ENCODE measurements around the gene CDC42SE2. TPM values are rescaled to one million over a fixed set of nuclear protein-coding genes. Genes with fewer than 3 reads are reported as not detected.
A peak's percentile ranks its signal among the peaks of the same experiment; 100 is the strongest.
"Not testable (repeated sequence)": the region's sequence is repeated elsewhere in the genome, so short reads cannot be mapped to it uniquely, and the experiment has no call there.

The CDC42SE2 gene
- total RNA-seq, 1 donor from 2014 or later = 24.1 TPM

DNA sequence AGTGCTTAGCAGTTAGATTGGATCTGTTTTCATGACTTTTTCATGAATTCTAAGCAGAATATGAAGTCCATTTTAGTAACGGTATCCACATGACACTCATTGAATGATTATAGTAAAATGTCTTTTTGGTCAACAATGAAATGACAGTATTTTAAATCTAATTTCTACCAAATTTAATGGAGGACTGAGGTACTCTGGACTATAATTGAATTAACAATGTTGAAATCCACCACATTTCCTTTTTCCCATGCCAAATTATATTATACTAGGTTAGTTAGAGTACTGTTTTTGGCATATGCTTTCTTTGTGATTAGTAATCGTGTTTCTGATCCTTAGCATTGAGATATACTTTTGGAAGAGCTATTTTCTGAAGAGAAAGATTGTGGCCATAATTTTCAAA is 40.6 kb downstream of the CDC42SE2 start:
- no peak overlapping the region for H3K4me2 ChIP-seq (ENCODE audit: low read length)

GRCh38 chr5:131305138-131305689 is 41.4 kb downstream of the CDC42SE2 start:
- Histone ChIP-seq H3K27ac (ENCODE audit: low read depth, low read length) (no peak overlapping the region), H3K9ac (ENCODE audit: low read length) (no peak overlapping the region), H4K20me1 (ENCODE audit: insufficient read depth, low read length) (peaks cover 26% of the 10 kb centered on the region), H2AFZ (ENCODE audit: low read depth, low read length) (no peak overlapping the region), H3K4me1 (ENCODE audit: insufficient read depth, low read length) (peaks cover 7% of the 10 kb centered on the region), H3K36me3 (ENCODE audit: insufficient read depth, low read length) (no peaks in the 10 kb centered on the region), H3K4me3 (ENCODE audit: insufficient read depth, low read depth, low read length) (no peak overlapping the region), H3K79me2 (ENCODE audit: insufficient read depth, low read length) (peaks cover 56% of the 10 kb centered on the region), H3K27me3 (ENCODE audit: insufficient read depth, low read length) (no peaks in the 10 kb centered on the region), H3K9me3 (ENCODE audit: insufficient read depth, low read depth, low read length) (no peaks in the 10 kb centered on the region), H3K4me2 (ENCODE audit: low read length) (peak overlapping the region; percentile 47)
- Mint-ChIP-seq H3K9me3 (ENCODE audit: unreplicated experiment) (peaks cover 3% of the 10 kb centered on the region), H3K4me3 (ENCODE audit: unreplicated experiment) (no peak overlapping the region), H3K27ac (ENCODE audit: unreplicated experiment) (peak overlapping the region; percentile 20), H3K4me1 (ENCODE audit: low read depth, unreplicated experiment) (peaks cover 14% of the 10 kb centered on the region), H3K36me3 (ENCODE audit: low read depth, unreplicated experiment) (no peaks in the 10 kb centered on the region), H3K27me3 (ENCODE audit: low read depth, unreplicated experiment) (no peaks in the 10 kb centered on the region)
- FAIRE-seq (no peak), DNase-seq (ENCODE audit: low read depth) (no peak)
- TF ChIP-seq CTCF (IDR thresholded peaks at IDR 0.05; ENCODE audit: insufficient read depth, low read depth, low read length) (no peak), EZH2 (IDR thresholded peaks at IDR 0.05; ENCODE audit: insufficient read depth, low read length) (no peak)

More for the DNA sequence above, 40.6 kb downstream of the CDC42SE2 start:
- Histone ChIP-seq H3K79me2 (ENCODE audit: insufficient read depth, low read length) (peaks cover 64% of the 10 kb centered on the region), H3K9ac (ENCODE audit: low read length) (no peak overlapping the region), H3K36me3 (ENCODE audit: insufficient read depth, low read length) (no peaks in the 10 kb centered on the region), H3K27me3 (ENCODE audit: insufficient read depth, low read length) (no peaks in the 10 kb centered on the region), H4K20me1 (ENCODE audit: insufficient read depth, low read length) (peaks cover 34% of the 10 kb centered on the region), H2AFZ (ENCODE audit: low read depth, low read length) (no peak overlapping the region), H3K4me1 (ENCODE audit: insufficient read depth, low read length) (peaks cover 7% of the 10 kb centered on the region), H3K4me3 (ENCODE audit: insufficient read depth, low read depth, low read length) (no peak overlapping the region), H3K27ac (ENCODE audit: low read depth, low read length) (no peak overlapping the region), H3K9me3 (ENCODE audit: insufficient read depth, low read depth, low read length) (no peaks in the 10 kb centered on the region)
- FAIRE-seq (no peak), DNase-seq (ENCODE audit: low read depth) (no peak)
- H3K27me3 Mint-ChIP-seq (ENCODE audit: low read depth, unreplicated experiment) = no peaks in the 10 kb centered on the region
- H3K27ac Mint-ChIP-seq (ENCODE audit: unreplicated experiment) = peak overlapping the region; percentile 70
- H3K4me3 Mint-ChIP-seq (ENCODE audit: unreplicated experiment) = no peak overlapping the region
- no peak for TF ChIP-seq CTCF (IDR thresholded peaks at IDR 0.05; ENCODE audit: insufficient read depth, low read depth, low read length)
- no peaks in the 10 kb centered on the region for H3K36me3 Mint-ChIP-seq (ENCODE audit: low read depth, unreplicated experiment)
- peaks cover 3% of the 10 kb centered on the region for H3K9me3 Mint-ChIP-seq (ENCODE audit: unreplicated experiment)
- peaks cover 14% of the 10 kb centered on the region for H3K4me1 Mint-ChIP-seq (ENCODE audit: low read depth, unreplicated experiment)

GRCh38 chr5:131305906-131306305 is 42.1 kb downstream of the CDC42SE2 start:
- H3K9ac ChIP-seq (ENCODE audit: low read length) = no peak overlapping the region
- H3K27ac Mint-ChIP-seq (ENCODE audit: unreplicated experiment) = peak overlapping the region; percentile 1
- H3K36me3 Mint-ChIP-seq (ENCODE audit: low read depth, unreplicated experiment) = no peaks in the 10 kb centered on the region
- H3K4me1 ChIP-seq (ENCODE audit: insufficient read depth, low read length) = peaks cover 7% of the 10 kb centered on the region
- H2AFZ ChIP-seq (ENCODE audit: low read depth, low read length) = no peak overlapping the region
- no peaks in the 10 kb centered on the region for H3K9me3 ChIP-seq (ENCODE audit: insufficient read depth, low read depth, low read length)
- peak overlapping the region; percentile 59 for H3K27ac ChIP-seq (ENCODE audit: low read depth, low read length)
- TF ChIP-seq CTCF (IDR thresholded peaks at IDR 0.05; ENCODE audit: insufficient read depth, low read depth, low read length) (no peak), EZH2 (IDR thresholded peaks at IDR 0.05; ENCODE audit: insufficient read depth, low read length) (no peak)
- DNase-seq (ENCODE audit: low read depth) (peak; percentile 75), FAIRE-seq (no peak)
- H3K27me3 Mint-ChIP-seq (ENCODE audit: low read depth, unreplicated experiment) = no peaks in the 10 kb centered on the region
- H3K27me3 ChIP-seq (ENCODE audit: insufficient read depth, low read length) = no peaks in the 10 kb centered on the region
- peaks cover 14% of the 10 kb centered on the region for H3K4me1 Mint-ChIP-seq (ENCODE audit: low read depth, unreplicated experiment)
- H3K9me3 Mint-ChIP-seq (ENCODE audit: unreplicated experiment) = peaks cover 3% of the 10 kb centered on the region
- H3K36me3 ChIP-seq (ENCODE audit: insufficient read depth, low read length) = no peaks in the 10 kb centered on the region
- peaks cover 53% of the 10 kb centered on the region for H3K79me2 ChIP-seq (ENCODE audit: insufficient read depth, low read length)
- peaks cover 24% of the 10 kb centered on the region for H4K20me1 ChIP-seq (ENCODE audit: insufficient read depth, low read length)
- no peak overlapping the region for H3K4me3 ChIP-seq (ENCODE audit: insufficient read depth, low read depth, low read length)
- no peak overlapping the region for H3K4me3 Mint-ChIP-seq (ENCODE audit: unreplicated experiment)
- H3K4me2 ChIP-seq (ENCODE audit: low read length) = peak overlapping the region; percentile 47

- H3K27me3 Mint-ChIP-seq (ENCODE audit: low read depth, unreplicated experiment); H3K9ac ChIP-seq (ENCODE audit: low read length); H3K36me3 Mint-ChIP-seq (ENCODE audit: low read depth, unreplicated experiment); H3K4me3 ChIP-seq (ENCODE audit: insufficient read depth, low read depth, low read length); FAIRE-seq; H3K4me2 ChIP-seq (ENCODE audit: low read length); DNase-seq (ENCODE audit: low read depth); H3K27ac ChIP-seq (ENCODE audit: low read depth, low read length); H3K36me3 ChIP-seq (ENCODE audit: insufficient read depth, low read length); H3K9me3 ChIP-seq (ENCODE audit: insufficient read depth, low read depth, low read length); H3K9me3 Mint-ChIP-seq (ENCODE audit: unreplicated experiment); H3K4me1 ChIP-seq (ENCODE audit: insufficient read depth, low read length); H2AFZ ChIP-seq (ENCODE audit: low read depth, low read length); H3K27me3 ChIP-seq (ENCODE audit: insufficient read depth, low read length): not testable (repeated sequence)
- Mint-ChIP-seq H3K27ac (ENCODE audit: unreplicated experiment) (peak overlapping the region; percentile 53), H3K4me3 (ENCODE audit: unreplicated experiment) (peak overlapping the region; percentile 57), H3K4me1 (ENCODE audit: low read depth, unreplicated experiment) (peaks cover 32% of the 10 kb centered on the region)
- Histone ChIP-seq H4K20me1 (ENCODE audit: insufficient read depth, low read length) (peaks cover 31% of the 10 kb centered on the region), H3K79me2 (ENCODE audit: insufficient read depth, low read length) (peaks cover 41% of the 10 kb centered on the region)
Measured at GRCh38 chr5:131312235-131312772, 48.5 kb downstream of the CDC42SE2 start.
